KOPT-K1 (cell line): ENCODE measurements around the gene ZCCHC24.
"Not testable (repeated sequence)": the region's sequence is repeated elsewhere in the genome, so short reads cannot be mapped to it uniquely, and the experiment has no call there.

ENCODE experiments used
- H3K27ac ChIP-seq: fragments of 200-600 bp; sonication (generic); 2 replicates; pipeline ENCODE4 v1.5.1; 2016; ENCODE audit warnings: antibody characterized with exemption, mild to moderate bottlenecking, low read depth, low read length; ENCODE audit not compliant: poor library complexity, severe bottlenecking
- H3K36me3 ChIP-seq: fragments of 200-600 bp; sonication (generic); 2 replicates; pipeline ENCODE4 v1.5.1; 2017; ENCODE audit warnings: antibody characterized with exemption, mild to moderate bottlenecking, low read length, moderate library complexity; ENCODE audit not compliant: insufficient read depth
- H3K9me3 ChIP-seq: fragments of 200-600 bp; sonication (generic); 2 replicates; pipeline ENCODE4 v1.5.1; 2017; ENCODE audit warnings: antibody characterized with exemption, low read length, mild to moderate bottlenecking; ENCODE audit not compliant: insufficient read depth, poor library complexity, severe bottlenecking

The ZCCHC24 gene

DNA sequence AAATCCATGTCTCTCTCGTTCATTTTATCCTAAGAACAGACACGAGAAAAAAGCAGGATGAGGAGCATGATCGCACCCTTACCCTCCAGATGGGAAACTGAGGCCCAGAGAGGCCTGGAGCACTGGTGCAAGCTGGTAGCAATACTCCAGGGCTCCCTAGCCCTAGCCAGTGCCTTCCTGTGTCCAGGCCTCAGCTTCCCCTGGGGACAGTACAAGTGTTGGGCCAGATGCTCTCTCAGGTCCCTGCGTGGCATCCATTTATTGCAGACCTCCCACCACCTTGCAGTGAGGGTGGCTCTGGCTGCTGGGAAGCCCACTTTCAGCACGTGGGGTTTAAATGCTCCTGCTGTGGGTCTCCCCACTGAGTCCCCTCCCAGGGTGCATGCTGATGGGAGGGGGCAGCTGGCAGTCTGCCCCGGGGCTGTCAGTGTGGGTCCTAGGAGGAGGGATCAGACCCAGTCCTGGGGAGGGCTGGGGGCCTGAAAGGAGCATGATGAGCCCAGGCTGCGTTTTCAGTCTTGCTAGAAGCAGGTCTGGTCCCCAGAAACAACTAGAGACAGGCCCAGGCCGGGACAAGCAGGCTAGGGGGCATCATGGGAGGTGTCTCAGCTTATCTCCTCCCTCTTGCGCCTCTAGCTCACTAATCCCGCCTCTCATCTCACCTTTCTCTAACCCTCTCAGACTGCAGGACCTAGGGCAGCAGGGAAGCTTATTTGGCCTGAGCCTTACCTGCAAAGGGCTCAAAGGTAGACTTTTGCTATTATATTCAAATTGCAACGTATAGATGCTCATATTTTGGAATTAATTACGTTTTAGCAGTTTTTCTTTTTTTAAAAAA is 98.8 kb downstream of the ZCCHC24 start:
- Histone ChIP-seq H3K9me3 (no peaks in the 10 kb centered on the region), H3K27ac (peak overlapping the region; percentile 98), H3K36me3 (peaks cover 32% of the 10 kb centered on the region)

DNA sequence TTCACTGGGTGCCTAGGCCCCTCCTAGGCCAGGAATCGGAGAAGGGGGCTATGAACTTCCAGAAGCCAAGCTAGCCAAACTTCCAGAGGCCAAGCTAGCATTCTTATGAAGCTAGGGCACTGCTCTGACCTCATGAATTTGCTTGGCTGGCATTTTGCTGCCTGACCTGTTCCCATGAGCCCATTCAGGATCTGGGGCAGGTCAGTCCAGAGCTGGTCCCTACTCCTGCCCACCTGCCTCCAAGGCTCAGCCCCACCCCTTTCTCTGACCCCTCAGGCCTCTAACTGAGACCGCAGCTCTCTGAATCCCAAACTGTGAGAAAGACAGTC is 99.4 kb downstream of the ZCCHC24 start:
- Histone ChIP-seq H3K36me3 (peaks cover 26% of the 10 kb centered on the region), H3K27ac (no peak overlapping the region), H3K9me3 (no peaks in the 10 kb centered on the region)

DNA sequence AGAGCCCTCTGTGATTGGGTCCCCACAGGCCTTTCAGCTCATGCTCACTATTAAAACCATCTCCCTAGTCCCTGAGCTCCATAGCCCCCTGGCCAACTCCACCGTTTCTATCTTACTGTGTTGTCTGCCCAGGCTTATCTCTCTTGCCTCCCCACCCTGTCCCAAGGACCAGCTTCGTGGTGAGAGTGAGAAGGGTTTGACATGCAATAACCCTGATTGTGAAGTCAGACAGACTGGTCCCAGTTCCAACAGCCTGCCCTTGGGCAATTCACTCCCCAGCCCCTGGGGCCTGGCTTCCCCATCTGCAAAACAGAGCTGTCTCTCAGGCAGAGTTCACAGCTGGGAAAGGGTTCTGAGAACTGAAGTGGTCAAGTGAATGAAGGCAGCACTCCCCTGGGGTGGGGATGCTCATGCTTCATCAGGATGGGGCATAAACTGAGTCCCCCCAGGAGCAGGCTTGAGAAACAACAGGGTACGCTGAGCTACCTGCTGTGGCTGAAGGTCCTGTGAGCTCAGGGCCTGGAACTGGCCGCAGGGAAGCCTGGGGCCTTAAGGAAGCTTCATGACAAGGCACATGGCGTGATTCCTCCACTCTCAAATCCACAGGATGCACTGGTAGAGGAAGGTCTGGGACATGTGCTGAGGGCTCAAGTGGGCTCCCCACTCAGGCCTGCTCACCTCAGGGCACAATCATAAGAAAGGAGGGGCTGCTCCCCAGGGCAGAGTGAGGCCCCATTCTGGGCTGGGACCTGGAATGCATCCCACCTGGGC is 100.0 kb downstream of the ZCCHC24 start:
- no peaks in the 10 kb centered on the region for H3K9me3 ChIP-seq
- peaks cover 21% of the 10 kb centered on the region for H3K36me3 ChIP-seq
- no peak overlapping the region for H3K27ac ChIP-seq

DNA sequence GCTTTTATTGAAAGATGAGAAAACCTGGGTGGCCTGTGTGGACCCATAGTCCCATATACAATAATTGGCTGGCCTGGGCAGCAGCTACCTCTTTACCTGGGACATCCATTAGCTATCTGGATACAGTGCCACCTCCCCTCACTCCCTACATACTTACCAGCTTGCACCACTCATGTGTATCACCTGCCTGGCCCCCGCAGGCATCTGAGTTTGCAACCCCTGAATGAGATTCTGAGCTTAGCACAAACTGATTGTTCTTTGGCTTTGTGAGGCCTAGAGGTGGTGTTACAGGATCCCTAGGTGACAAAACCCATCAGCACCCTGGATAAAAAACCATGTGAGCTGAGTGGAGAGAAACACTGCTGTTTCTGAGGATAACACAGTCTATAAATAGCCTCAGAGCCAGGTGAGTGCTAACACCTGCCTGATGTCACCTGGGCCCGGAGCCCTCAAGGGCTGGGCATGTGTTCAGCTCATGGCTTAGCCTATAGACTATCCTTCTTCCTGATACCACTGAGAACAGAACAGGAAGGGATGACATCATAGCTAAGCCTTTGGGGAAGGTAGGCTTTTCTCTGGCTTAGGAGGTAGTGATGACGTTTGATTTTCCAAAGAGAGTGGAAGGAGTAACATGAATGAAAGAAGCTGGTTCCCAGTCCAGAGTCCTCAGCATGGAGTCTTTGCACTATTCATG is 100.8 kb downstream of the ZCCHC24 start:
- no peaks in the 10 kb centered on the region for H3K9me3 ChIP-seq
- peaks cover 13% of the 10 kb centered on the region for H3K36me3 ChIP-seq
- H3K27ac ChIP-seq, result no peak overlapping the region

DNA sequence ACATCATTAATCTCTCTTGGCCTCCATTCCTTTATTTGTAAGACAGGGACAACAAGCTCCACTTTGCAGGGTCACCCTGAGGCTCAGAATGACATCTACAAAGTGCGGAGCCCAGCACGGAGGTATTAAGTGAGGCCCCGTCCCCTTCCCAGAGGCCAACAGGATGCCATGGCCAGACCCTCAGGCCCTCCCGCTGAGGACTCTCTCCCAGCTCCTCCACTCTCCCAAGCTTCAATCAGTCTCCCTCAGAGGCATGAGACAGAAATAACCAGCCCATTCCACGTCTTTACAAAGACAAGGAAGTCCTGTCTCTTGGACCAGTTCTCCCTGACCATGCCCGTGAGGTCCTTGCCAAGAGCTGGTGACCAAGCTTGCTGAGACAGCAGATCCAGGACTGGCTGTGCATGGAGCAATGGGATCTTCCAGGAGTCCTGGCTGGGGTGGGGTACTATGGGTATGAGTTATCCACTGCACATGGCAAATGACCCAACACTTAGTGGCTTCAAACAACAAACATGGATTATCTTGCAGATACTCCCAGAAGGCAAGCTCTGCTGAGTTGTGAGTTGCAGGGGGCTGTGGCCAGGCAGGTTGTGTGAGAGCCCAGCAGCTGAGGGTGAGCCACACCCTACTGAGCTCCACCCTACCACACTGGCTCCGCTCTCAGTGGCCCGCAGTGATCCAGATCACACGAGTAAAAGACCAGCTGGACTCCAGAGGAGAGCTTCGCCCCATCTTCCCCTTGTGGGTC is 102.4 kb downstream of the ZCCHC24 start:
- H3K36me3 ChIP-seq, result no peaks in the 10 kb centered on the region
- no peak overlapping the region for H3K27ac ChIP-seq
- H3K9me3 ChIP-seq, result no peaks in the 10 kb centered on the region

DNA sequence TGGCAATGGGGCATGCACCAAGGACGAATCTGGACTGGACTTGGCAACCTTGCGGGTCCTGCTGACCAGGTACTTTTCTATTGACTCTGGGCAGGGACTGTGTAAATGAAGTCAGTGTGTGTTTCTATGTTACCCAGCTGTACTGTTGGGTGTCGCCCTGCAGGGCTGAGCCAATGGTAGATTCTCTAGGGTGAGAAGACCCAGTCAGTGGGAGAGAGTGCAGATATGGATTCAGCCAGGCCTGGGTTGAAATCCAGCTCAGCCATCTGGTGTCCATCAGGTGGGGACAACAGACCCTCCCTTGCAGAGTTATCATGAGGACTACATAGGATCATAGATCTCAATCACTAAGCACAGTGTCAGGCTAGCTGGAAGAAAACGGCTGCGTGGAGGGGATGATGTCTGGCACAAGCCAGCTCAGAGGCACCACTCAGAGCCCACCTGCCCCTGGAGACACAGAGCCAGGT is 103.1 kb downstream of the ZCCHC24 start:
- Histone ChIP-seq H3K9me3 (no peaks in the 10 kb centered on the region), H3K36me3 (no peaks in the 10 kb centered on the region), H3K27ac (no peak overlapping the region)

DNA sequence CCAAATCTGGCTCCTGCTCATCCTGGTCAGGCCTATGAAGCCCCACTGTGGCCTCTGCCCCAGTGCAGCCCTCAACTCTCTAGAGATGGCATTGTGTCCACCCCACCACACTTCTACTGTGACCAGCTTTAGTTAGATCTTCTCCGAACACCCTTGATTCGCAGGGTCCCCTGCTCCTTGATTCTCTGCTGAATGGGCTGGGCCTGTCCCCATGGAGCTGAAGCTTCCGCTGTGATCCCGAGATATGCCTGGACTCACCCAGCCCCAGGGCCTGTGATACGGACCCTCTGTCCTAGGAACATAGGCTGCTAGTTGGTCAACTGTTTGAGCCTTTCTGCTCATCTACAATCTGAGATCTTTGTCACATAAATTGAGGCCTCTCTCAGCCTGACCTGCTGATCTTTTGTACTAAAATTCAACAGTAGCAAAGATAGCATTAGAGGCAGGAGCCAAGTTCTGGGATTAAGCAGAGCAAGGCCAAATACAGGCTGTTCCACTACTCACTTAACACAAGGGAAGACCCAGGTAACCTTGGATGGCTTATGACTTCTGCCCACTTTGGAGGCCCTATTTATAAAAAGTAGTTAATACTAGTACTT is 104.7 kb downstream of the ZCCHC24 start:
- no peaks in the 10 kb centered on the region for H3K36me3 ChIP-seq
- no peak overlapping the region for H3K27ac ChIP-seq
- no peaks in the 10 kb centered on the region for H3K9me3 ChIP-seq

DNA sequence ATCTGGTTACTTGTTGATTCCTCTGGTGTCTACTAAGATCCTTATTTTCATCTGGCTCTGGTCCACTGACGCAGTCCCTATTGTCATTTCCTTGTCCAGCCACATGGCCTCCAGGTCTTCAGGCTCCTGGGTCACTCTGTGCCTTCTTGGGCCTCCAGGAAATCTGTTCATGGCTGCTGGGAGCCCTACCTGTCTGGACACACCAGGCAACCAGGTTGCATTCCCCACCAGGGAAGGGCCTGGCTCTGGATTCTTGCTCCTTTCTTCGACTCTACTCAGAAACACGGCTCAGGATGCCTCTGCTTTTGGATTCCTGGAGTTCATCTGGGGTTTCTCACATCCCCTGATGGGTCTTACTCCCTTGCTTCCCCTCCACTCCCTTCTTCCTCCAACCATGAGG is 106.2 kb downstream of the ZCCHC24 start:
- no peak overlapping the region for H3K27ac ChIP-seq
- H3K36me3 ChIP-seq, result no peaks in the 10 kb centered on the region
- no peaks in the 10 kb centered on the region for H3K9me3 ChIP-seq

DNA sequence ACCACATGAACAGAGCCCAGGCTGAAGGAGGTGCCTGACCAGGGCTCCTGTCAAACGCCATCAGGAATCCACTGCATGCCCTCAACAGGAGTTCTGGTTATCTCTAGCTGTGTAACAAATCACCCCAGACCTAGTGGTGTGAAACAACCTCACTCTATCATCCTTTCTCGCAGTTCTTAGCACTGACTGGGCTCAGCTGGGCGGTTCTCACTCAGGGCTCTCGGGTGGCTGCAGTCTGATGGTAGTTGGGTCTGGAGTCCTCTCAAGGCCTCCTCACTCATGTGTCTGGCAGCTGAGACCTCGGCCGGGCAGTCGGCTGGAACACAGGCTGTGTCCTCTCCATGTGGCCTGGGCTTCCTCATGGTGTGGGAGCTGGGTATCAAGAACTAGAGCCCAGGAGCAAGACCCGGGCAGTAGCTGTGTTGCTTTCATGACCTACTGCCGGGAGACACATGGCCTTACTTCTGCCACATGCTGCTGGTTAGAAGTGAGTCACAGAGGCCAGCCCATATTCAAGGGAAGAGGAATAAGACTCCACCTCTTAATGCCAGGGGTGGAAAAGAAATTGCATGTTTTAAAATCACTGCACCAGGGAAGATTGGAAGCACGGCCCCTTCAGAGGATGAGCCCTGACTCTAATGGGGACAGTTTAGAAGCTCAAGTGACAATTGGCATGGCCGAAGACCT is 107.5 kb downstream of the ZCCHC24 start:
- not testable (repeated sequence) for H3K9me3 ChIP-seq, H3K27ac ChIP-seq, H3K36me3 ChIP-seq

DNA sequence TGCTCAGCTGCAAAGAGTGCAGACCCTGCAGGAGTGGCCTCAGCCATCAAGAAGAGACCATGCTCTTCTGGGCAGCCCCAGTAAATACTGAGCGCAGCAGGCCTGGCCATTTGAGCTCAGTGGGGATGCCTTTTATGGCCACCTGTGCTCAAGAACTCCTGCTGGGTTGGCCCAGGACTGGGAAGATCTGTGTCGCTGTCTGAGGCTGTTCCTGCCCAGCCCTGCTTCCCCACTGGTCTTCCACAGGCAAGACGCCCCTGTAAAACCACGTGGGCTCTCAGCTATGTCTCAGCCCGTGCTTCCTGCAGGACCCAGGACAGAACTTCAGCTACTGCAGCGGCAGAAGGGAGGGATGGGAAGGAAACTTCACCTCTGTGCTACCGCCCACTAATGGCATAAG is 108.7 kb downstream of the ZCCHC24 start:
- Histone ChIP-seq H3K9me3 (no peaks in the 10 kb centered on the region), H3K36me3 (no peaks in the 10 kb centered on the region), H3K27ac (no peak overlapping the region)

DNA sequence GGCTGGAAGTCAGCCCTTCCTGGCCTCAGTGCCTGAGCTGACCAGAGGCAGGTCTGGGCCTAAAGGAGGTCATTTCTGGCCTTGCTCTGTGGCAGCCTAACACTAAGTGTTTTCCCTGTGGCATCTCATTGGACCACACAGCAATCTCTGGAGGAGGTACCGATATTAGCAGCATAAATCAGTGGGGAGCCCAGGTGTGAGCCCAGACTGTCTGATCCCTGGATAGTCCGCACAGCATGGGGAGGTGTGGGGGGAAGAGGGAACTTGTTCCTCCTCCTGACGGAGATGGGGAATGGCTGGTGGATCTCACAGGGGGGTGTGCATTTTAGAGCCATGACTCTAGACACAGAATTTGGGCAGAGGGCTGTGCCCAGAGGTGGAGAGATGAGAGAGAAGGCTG is 109.1 kb downstream of the ZCCHC24 start:
- H3K27ac ChIP-seq, result no peak overlapping the region
- H3K9me3 ChIP-seq, result no peaks in the 10 kb centered on the region
- no peaks in the 10 kb centered on the region for H3K36me3 ChIP-seq

DNA sequence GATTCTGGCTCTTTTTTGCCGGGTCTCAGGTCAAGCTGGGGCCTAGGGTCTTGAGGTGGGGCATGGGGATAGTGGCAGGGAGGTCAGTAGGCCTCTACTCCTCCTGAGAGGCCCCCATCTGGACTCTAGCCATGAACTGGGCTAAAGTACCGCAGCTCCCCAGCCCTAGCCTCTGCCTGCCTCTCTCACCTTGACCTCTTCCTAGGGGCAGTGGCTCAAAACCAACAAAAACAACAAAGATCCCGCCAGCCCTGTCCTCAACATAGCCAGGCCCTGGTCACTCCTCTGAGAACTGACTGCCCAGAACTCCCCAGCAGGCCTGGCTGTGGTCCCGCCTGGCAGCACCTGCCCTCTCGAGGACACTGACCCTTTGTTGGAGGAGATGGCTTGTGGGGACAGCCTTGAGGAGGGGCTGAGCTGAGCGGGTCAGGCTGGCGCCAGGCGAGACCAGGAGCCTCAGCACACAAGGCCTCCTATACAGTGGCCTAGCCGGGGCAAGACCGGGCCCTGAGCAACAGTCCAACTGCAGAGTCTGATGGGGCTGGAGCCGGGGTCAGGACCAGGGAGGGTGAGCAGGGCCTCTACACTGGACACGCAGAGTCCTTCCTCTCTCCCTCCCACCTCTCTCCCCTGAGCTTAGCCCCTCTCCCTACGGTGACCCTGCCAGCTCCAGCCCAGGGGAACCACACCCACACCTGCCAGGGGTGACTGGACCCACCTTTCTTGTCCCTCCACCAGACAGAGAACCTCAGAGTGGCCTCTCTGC is 109.8 kb downstream of the ZCCHC24 start:
- H3K9me3 ChIP-seq, result no peaks in the 10 kb centered on the region
- no peak overlapping the region for H3K27ac ChIP-seq
- H3K36me3 ChIP-seq, result no peaks in the 10 kb centered on the region

DNA sequence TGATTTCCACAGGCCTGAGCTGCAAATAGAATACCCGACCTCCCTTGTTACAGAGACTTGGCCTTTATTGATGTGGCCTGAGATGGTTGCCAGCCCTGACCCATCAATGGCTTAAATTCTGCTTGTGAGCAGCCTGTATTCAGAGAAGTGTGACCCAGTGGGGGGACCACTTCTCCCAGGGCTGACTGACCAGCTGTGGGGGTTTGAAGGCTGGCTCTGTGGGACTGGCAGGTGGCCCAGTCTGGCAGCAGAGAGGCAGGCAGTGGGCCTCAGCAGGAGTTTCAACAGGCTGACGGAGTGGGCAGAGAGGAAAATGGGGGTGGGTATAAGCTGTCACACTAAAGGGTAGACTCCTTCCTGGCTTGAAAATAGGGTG is 110.3 kb downstream of the ZCCHC24 start:
- no peak overlapping the region for H3K27ac ChIP-seq
- H3K36me3 ChIP-seq, result no peaks in the 10 kb centered on the region
- no peaks in the 10 kb centered on the region for H3K9me3 ChIP-seq
